Activated naive CD8-positive, alpha-beta T cell treated with anti-CD3 and anti-CD28 coated beads, Interleukin-2, amount 50 U/mL, for 24 hours (primary cell): ENCODE measurements around the gene ARID2.

ENCODE experiments used
- ATAC-seq: fragments of 150-1000 bp; cut with Tn5 transposase; one replicate; pipeline ENCODE4 v1.10.0; 2021
- DNase-seq: peaks from one replicate; pipeline ENCODE4 v3.0.0; 2021
- H3K27ac Mint-ChIP-seq: one replicate; pipeline ENCODE4 v1.8.0; 2021; ENCODE audit warnings: mild to moderate bottlenecking, mixed read lengths
- H3K27me3 Mint-ChIP-seq: one replicate; pipeline ENCODE4 v1.8.0; 2021; ENCODE audit warnings: mixed read lengths
- H3K36me3 Mint-ChIP-seq: one replicate; pipeline ENCODE4 v1.8.0; 2021; ENCODE audit warnings: low read depth, mixed read lengths
- H3K4me1 Mint-ChIP-seq: one replicate; pipeline ENCODE4 v1.8.0; 2021; ENCODE audit warnings: mixed read lengths
- H3K4me3 Mint-ChIP-seq: one replicate; pipeline ENCODE4 v1.8.0; 2021; ENCODE audit warnings: mild to moderate bottlenecking, moderate library complexity, mixed read lengths
- H3K9me3 Mint-ChIP-seq: one replicate; pipeline ENCODE4 v1.8.0; 2021; ENCODE audit warnings: mixed read lengths

Gene ARID2

DNA sequence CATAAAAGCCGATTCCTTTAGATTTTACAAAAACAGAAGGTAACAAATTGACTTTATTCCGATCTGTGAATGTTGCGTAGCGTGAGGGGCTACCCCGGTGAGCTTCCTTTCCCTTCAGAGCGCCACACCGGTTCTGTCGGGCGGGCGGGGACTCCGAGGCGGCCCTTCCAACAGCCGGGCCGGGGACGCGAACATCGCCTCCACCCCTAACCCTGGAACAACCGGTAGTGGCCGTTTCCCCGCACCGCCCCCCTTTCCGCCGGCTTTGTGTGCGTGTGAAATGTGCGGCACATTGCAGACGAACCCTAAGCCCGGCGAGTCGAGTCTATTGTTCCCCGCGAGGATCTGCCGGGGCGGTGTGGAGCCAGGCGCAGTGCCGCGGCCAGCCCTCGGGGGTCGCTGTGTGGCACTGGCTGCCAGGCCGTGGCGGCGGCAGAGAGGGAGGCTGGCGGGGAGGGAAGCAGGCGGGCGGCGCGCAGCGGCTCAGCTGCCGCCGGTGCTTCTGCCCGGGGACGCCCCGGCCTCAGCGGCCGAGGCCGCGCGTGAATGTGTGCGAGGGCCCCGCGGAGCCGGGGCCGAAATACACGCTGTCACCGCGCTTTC is 775 bp upstream of the ARID2 start:
- DNase-seq = peak; percentile 92
- Mint-ChIP-seq H3K4me3 (peak overlapping the region; percentile 89), H3K27ac (peak overlapping the region; percentile 100), H3K9me3 (no peaks in the 10 kb centered on the region), H3K4me1 (peaks cover 38% of the 10 kb centered on the region), H3K27me3 (no peaks in the 10 kb centered on the region), H3K36me3 (peaks cover 15% of the 10 kb centered on the region)
- peak; percentile 73 for ATAC-seq

DNA sequence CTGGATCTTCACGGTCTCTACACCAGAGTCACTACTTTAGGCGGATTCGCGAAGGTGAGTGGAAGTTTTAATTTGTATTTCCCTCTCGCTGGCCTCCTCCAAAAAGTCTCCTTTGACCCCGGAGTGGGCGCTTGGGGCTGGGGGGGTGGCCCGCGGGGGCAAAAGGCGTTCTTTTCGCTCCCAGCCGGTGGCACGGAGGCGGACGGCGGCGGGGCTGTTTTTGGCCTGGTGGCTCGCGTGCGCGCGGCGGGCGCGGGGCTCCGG is 510 bp downstream of the ARID2 start:
- DNase-seq = peak; percentile 53
- H3K4me3 Mint-ChIP-seq = peak overlapping the region; percentile 89
- no peaks in the 10 kb centered on the region for H3K9me3 Mint-ChIP-seq
- no peak for ATAC-seq
- H3K36me3 Mint-ChIP-seq = peaks cover 16% of the 10 kb centered on the region
- H3K4me1 Mint-ChIP-seq = peaks cover 43% of the 10 kb centered on the region
- H3K27me3 Mint-ChIP-seq = no peaks in the 10 kb centered on the region
- H3K27ac Mint-ChIP-seq = peak overlapping the region; percentile 96

DNA sequence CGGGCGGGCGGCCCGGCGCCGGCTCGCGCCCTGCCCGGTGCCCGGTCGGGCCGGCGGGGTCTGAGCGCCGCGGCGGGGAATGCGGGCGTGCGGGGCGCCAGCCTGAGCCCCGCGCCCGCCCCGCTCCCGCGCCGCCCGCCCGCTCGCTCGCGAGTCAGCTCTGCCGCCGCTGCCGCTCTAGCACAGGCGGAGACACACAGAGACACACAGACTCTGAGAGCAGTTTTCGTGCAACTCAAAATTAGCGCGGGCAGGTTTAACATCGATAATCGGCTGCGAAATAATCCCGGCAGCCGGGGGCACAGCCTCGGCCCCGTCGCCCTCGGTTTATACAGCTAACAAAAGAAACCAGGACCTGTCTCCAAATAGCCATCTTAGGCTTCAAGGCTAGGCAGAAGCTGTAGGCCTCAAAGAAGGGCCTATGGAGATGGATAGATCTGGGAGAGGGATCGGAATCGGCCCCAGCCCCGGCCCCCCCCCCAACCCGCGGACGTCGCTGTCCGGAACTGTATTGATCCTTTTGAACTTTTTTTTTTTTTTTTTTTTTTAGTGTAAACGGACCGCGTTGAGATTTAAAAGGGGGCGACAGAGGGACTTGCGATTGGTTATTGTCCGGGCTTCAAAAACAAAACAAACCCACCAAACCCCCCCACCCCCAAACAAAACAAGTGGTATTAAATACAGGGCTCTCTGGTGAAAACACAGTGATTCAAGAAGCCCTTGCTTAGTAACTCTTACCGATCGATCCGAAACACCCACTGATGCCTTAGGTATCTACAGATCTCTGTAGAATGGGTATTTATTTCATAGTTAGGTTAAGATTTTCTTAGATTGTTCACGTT is 1.1 kb downstream of the ARID2 start:
- peak; percentile 61 for DNase-seq
- peak overlapping the region; percentile 89 for H3K4me3 Mint-ChIP-seq
- no peak for ATAC-seq
- H3K36me3 Mint-ChIP-seq = peaks cover 22% of the 10 kb centered on the region
- no peaks in the 10 kb centered on the region for H3K27me3 Mint-ChIP-seq
- no peaks in the 10 kb centered on the region for H3K9me3 Mint-ChIP-seq
- peak overlapping the region; percentile 79 for H3K27ac Mint-ChIP-seq
- H3K4me1 Mint-ChIP-seq = peaks cover 44% of the 10 kb centered on the region

DNA sequence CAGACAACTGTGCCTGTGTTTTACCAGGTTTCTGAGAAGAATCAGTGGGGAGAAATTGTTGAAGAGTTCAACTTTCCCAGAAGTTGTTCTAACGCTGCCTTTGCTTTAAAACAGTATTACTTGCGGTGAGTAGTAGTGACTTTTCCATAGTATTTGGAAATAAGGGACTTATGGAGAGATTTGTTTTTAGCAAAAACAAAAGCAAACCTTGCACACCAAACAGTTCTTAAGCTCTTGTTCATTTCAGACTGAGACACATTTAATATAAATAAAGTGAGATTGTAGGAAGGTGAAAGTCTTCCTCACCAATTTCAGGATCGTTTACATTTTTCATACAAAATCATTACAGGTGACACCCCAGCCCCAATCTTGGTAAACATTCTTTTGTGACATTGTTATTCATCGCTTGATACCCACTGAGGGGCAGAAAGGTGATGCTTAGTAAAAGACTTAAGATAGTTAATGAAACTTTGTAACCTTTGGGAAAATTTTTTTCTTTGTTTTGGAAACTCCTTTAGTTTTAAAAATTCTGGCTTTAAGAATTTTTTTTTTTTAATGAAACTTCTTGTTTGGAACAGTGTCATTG is 1.8 kb downstream of the ARID2 start:
- DNase-seq (no peak), ATAC-seq (no peak)
- peak overlapping the region; percentile 79 for H3K27ac Mint-ChIP-seq
- H3K27me3 Mint-ChIP-seq = no peaks in the 10 kb centered on the region
- H3K36me3 Mint-ChIP-seq = peaks cover 27% of the 10 kb centered on the region
- no peaks in the 10 kb centered on the region for H3K9me3 Mint-ChIP-seq
- H3K4me3 Mint-ChIP-seq = peak overlapping the region; percentile 89
- H3K4me1 Mint-ChIP-seq = peaks cover 49% of the 10 kb centered on the region

DNA sequence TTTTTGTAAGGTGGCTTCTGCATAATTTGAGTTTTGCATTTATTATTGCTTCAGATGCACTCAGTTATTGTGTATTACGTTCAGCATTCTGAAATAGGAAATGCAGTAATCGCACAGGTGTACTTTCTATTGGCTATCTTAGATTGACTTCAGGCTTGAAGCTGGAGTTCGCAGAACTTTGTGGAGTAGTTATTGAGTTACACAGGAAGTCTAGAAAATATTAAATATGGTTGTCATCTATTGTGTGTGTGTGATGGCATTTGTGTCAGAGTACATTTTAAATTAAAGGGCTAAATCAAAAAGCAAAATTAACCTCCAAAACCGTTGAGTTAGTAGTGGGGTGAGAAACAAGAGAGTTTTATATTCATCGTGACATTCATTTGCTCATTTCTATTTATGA is 2.7 kb downstream of the ARID2 start:
- Mint-ChIP-seq H3K36me3 (peaks cover 32% of the 10 kb centered on the region), H3K27ac (peak overlapping the region; percentile 79)

DNA sequence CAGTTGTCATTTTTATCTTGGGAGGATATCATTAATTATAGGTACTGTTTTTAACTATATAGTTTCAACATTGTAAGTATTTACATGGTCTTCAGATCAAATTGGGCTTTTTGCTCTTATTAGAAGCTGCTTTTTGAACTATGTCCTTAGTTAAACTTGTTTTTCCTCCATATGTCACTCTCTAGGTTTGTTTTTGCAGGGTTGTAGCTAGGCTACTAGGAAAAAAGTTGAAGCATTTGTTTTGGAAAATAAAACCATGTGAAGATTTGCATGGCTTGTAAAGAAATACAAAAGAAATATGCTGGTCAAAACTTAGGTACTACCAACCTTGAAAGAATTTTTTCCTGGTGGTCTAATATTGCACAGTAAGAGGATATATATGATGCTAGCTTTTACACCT is 3.4 kb downstream of the ARID2 start:
- DNase-seq (no peak), ATAC-seq (no peak)
- H3K27ac Mint-ChIP-seq = peak overlapping the region; percentile 79
- H3K9me3 Mint-ChIP-seq = no peaks in the 10 kb centered on the region
- peak overlapping the region; percentile 69 for H3K4me3 Mint-ChIP-seq
- H3K4me1 Mint-ChIP-seq = peaks cover 54% of the 10 kb centered on the region
- peaks cover 36% of the 10 kb centered on the region for H3K36me3 Mint-ChIP-seq
- H3K27me3 Mint-ChIP-seq = no peaks in the 10 kb centered on the region

More for the DNA sequence above, 2.7 kb downstream of the ARID2 start:
- Mint-ChIP-seq H3K27me3 (no peaks in the 10 kb centered on the region), H3K4me3 (peak overlapping the region; percentile 89), H3K9me3 (no peaks in the 10 kb centered on the region), H3K4me1 (peaks cover 55% of the 10 kb centered on the region)
- DNase-seq (no peak), ATAC-seq (no peak)

DNA sequence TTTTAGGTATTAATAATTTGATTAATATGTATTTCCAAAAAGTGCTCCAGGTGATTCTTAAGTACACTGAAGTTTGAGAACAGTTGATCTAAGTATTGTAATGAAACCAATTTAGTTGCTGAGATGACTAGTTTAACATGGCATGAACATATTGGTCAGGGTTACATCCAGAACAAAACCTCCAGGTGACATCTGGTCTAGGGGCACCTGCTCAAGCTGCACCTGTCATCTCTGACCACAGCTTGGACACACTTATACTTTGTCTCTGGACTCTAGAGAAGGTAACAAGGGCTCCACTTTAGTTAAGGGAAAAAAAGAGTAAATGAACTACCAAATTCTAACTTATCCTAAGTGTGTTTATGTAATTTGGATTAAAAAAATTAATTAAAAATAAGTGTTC is 8.1 kb downstream of the ARID2 start:
- H3K27me3 Mint-ChIP-seq = no peaks in the 10 kb centered on the region
- no peak for ATAC-seq
- H3K9me3 Mint-ChIP-seq = peaks cover 4% of the 10 kb centered on the region
- H3K4me3 Mint-ChIP-seq = no peak overlapping the region
- H3K36me3 Mint-ChIP-seq = peaks cover 48% of the 10 kb centered on the region
- no peak overlapping the region for H3K27ac Mint-ChIP-seq
- DNase-seq = no peak
- peaks cover 52% of the 10 kb centered on the region for H3K4me1 Mint-ChIP-seq

DNA sequence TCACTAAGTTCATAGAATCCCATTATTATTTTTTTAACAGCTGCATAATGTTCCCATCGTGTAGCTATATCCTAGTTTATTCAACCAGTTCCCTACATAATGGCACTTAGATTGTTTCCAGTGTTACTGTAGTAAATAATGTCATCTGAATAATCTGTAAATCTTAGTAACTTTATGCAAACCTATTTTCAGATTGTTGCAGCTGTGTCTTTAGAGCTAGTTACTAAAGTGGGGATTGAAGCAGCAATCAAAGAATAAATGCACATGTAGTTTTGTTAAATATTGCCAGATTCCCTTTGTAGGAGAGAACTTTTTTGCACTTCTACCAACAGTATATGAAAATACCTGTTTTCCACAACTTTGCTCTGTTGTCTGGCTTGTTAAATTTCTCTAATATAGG is 13.1 kb downstream of the ARID2 start:
- H3K36me3 Mint-ChIP-seq = peaks cover 26% of the 10 kb centered on the region
- no peak overlapping the region for H3K27ac Mint-ChIP-seq
- ATAC-seq = no peak
- peaks cover 4% of the 10 kb centered on the region for H3K9me3 Mint-ChIP-seq
- H3K27me3 Mint-ChIP-seq = no peaks in the 10 kb centered on the region
- no peak for DNase-seq
- peaks cover 24% of the 10 kb centered on the region for H3K4me1 Mint-ChIP-seq
- no peak overlapping the region for H3K4me3 Mint-ChIP-seq

DNA sequence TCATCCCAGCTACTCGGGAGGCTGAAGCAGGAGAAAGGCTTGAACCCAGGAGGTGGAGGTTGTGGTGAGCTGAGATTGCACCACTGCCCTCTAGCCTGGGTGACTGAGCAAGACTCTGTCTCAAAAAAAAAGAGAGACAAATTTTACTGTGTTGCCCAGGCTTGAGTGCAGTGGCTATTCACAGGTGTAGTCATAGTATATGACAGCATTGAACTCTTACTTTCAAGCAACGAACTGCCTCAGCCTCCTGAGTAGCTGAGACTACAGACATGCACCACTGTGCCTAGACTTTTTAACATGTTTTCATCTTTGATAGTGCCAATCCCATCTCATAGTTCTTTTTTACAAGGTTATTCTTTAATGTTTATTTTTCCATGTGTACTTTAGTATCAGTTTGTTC is 13.7 kb downstream of the ARID2 start:
- DNase-seq = no peak
- no peak overlapping the region for H3K4me3 Mint-ChIP-seq
- peaks cover 24% of the 10 kb centered on the region for H3K36me3 Mint-ChIP-seq
- peak; percentile 46 for ATAC-seq
- H3K9me3 Mint-ChIP-seq = peaks cover 4% of the 10 kb centered on the region
- no peaks in the 10 kb centered on the region for H3K27me3 Mint-ChIP-seq
- peaks cover 29% of the 10 kb centered on the region for H3K4me1 Mint-ChIP-seq
- H3K27ac Mint-ChIP-seq = no peak overlapping the region

DNA sequence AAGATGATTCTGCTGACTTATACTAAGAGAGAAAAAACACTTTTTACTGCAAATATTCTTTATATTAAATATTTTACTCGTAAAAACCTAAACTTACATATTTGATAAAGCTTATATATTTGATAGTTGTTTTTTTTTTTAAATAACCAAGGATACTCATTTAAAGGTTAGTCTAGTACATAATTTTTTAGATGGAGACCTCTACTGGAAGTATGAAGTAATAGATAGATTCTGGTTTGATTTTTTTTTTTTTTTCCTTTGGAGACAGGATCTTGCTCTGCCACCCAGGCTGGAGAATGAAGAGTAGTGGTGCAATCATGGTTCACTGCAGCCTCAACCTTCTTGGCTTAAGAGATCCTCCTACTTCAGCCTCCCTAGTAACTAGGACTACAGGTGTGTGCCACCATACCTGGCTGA is 16.4 kb downstream of the ARID2 start:
- no peak overlapping the region for H3K4me3 Mint-ChIP-seq

DNA sequence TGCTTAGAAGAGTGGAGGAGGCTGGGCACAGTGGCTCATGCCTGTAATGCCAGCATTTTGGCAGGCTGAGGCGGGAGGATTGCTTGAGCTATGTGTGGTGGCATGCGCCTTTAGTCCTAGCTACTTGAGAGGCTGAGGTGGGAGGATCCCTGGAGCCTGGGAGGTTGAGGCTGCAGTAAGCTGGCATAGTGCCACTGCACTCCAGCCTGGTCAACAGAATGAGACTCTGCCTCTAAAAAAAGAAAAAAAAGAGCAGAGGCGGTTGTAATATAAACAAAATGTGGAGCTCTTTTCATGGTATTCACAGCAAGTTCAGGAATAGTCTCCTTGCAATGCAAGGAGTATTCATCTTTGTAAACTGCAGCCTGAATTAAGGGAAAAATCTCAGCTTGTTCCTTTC is 27.2 kb downstream of the ARID2 start:
- Mint-ChIP-seq H3K4me1 (peaks cover 26% of the 10 kb centered on the region), H3K36me3 (peaks cover 17% of the 10 kb centered on the region), H3K4me3 (no peak overlapping the region), H3K9me3 (no peaks in the 10 kb centered on the region), H3K27me3 (no peaks in the 10 kb centered on the region), H3K27ac (no peak overlapping the region)
- no peak for DNase-seq
- ATAC-seq = no peak

More for the DNA sequence above, 16.4 kb downstream of the ARID2 start:
- peaks cover 4% of the 10 kb centered on the region for H3K9me3 Mint-ChIP-seq
- DNase-seq (no peak), ATAC-seq (no peak)
- H3K4me1 Mint-ChIP-seq = peaks cover 36% of the 10 kb centered on the region
- peaks cover 36% of the 10 kb centered on the region for H3K36me3 Mint-ChIP-seq
- no peaks in the 10 kb centered on the region for H3K27me3 Mint-ChIP-seq
- H3K27ac Mint-ChIP-seq = no peak overlapping the region

DNA sequence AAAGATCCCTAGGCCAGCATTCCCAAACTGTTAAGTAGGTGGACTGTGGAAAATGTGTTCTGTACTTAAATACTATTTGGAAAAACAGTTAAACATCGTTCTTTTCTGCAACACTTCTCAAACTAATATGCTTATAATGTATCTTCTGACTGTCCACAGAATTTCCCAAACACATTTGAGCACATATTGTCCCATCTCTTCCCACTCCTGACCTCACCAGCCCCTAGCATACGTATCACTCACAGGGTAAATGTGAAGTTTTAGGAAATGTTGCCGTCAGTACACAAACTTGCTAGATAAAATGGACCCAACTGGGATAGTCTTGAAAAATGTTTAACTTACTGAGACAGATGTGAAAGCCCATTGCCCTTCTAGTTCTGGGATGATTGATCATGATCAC is 27.7 kb downstream of the ARID2 start:
- Mint-ChIP-seq H3K4me3 (no peak overlapping the region), H3K27ac (no peak overlapping the region), H3K4me1 (peaks cover 29% of the 10 kb centered on the region), H3K36me3 (peaks cover 17% of the 10 kb centered on the region), H3K27me3 (no peaks in the 10 kb centered on the region), H3K9me3 (no peaks in the 10 kb centered on the region)
- ATAC-seq (no peak), DNase-seq (no peak)

DNA sequence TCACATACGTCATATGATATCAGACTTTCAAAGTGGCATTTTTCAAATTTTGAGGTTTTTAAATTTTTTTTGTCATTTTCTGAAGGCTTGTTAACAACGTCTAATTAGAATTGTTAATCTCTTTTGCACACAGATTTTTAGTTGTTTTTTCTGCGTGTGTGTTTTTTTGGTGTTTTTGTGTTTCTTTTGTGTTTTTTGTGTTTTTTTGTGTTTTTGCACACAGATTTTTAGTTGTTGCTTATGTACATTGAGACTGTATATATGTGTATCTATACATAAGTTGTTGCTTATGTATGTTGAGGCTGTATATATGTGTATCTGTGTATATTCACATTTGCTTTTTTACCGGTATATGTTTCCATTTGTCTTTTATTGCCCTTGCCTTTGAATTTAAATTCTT is 30.8 kb downstream of the ARID2 start:
- Mint-ChIP-seq H3K4me3 (no peak overlapping the region), H3K9me3 (no peaks in the 10 kb centered on the region), H3K36me3 (peaks cover 8% of the 10 kb centered on the region), H3K4me1 (peaks cover 34% of the 10 kb centered on the region), H3K27ac (no peak overlapping the region), H3K27me3 (no peaks in the 10 kb centered on the region)
- DNase-seq (no peak), ATAC-seq (no peak)

DNA sequence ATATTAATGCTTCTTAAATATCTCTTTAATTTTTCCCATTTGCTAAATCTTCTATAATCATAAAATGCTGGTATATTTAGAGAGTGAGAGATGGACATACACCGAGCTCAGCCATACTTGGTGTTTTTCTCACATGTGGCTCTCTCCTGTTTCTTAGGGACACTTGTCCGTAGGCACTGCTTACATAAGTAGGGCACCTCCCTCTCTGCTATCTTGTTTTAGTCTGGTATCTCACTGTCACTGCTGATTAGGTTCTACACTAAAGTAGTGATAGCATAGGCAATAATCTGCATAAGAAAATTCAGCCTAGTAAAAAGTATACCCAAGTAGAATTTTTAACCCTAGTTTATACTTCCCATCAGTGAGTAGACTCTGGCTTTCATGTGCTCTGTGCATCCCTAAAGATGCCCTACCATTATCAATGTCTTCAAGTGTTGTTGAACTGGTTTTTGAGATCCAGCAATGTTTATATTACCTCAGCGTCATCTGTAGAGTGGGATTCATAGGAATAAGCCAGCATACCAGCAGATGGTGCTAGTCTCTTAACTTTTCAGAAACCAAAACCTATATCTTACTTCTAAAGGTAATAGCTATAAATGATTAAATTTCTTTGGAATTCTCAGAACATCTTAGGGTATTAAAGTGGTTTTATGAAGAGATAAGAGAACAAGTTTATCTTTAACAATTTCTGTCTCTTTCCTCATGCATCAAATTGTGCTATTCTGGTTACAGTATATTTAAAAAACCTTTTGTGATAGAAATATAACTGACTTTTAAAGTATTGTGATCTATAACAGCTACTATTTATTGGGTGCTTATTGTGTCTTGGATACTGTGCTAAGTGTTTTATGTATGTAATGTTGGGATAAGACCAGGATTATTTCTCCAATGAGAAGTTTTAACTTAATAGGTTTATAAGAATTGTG is 32.9 kb downstream of the ARID2 start:
- Mint-ChIP-seq H3K27ac (no peak overlapping the region), H3K4me1 (peaks cover 28% of the 10 kb centered on the region), H3K27me3 (no peaks in the 10 kb centered on the region), H3K36me3 (peaks cover 7% of the 10 kb centered on the region), H3K4me3 (no peak overlapping the region), H3K9me3 (no peaks in the 10 kb centered on the region)
- ATAC-seq (peak; percentile 46), DNase-seq (no peak)
